Endodermal cell (in vitro differentiated cells): ENCODE data around the gene MRPS24. TPM values are rescaled to one million over a fixed set of nuclear protein-coding genes. Genes with fewer than 3 reads are reported as not detected.
A peak's percentile ranks its signal among the peaks of the same experiment; 100 is the strongest.

ENCODE experiments used
- DNase-seq: peaks from one replicate; pipeline ENCODE4 v3.0.0-alpha.2; 2017
- H3K27ac ChIP-seq: 2 replicates; pipeline ENCODE4 v1.5.1; 2013; ENCODE audit warnings: mild to moderate bottlenecking, low read depth, low read length, moderate library complexity
- H3K27me3 ChIP-seq: 2 replicates; pipeline ENCODE4 v1.6.1; 2013; ENCODE audit warnings: mild to moderate bottlenecking, low read length, moderate library complexity; ENCODE audit not compliant: insufficient read depth, control insufficient read depth, poor library complexity, severe bottlenecking
- H3K36me3 ChIP-seq: 2 replicates; pipeline ENCODE4 v1.7.0; 2013; ENCODE audit warnings: mild to moderate bottlenecking, low read length, moderate library complexity; ENCODE audit not compliant: control insufficient read depth, insufficient read depth
- H3K4me1 ChIP-seq: one replicate; pipeline ENCODE4 v1.7.0; 2013; ENCODE audit warnings: low read length; ENCODE audit not compliant: control insufficient read depth, insufficient read depth
- H3K4me3 ChIP-seq: 2 replicates; pipeline ENCODE4 v1.5.1; 2013; ENCODE audit warnings: mild to moderate bottlenecking, low read length, moderate library complexity
- H3K9ac ChIP-seq: 2 replicates; pipeline ENCODE4 v1.6.1; 2013; ENCODE audit warnings: mild to moderate bottlenecking, low read length, moderate library complexity; ENCODE audit not compliant: poor library complexity, severe bottlenecking; ENCODE audit errors: extremely low read depth
- H3K9me3 ChIP-seq: 2 replicates; pipeline ENCODE4 v1.6.1; 2013; ENCODE audit warnings: mild to moderate bottlenecking, low read length, moderate library complexity; ENCODE audit not compliant: control insufficient read depth
- H3K27ac Mint-ChIP-seq: 2 replicates; pipeline ENCODE4 v1.8.0; 2020; ENCODE audit warnings: mixed read lengths
- H3K27me3 Mint-ChIP-seq: 2 replicates; pipeline ENCODE4 v1.8.0; 2021; ENCODE audit warnings: mild to moderate bottlenecking, mixed read lengths; ENCODE audit not compliant: insufficient read depth
- H3K36me3 Mint-ChIP-seq: 2 replicates; pipeline ENCODE4 v1.8.0; 2020; ENCODE audit warnings: low read depth, mixed read lengths
- H3K4me1 Mint-ChIP-seq: 2 replicates; pipeline ENCODE4 v1.8.0; 2020; ENCODE audit warnings: mixed read lengths
- H3K4me3 Mint-ChIP-seq: 2 replicates; pipeline ENCODE4 v1.8.0; 2020; ENCODE audit warnings: mild to moderate bottlenecking, moderate library complexity, mixed read lengths
- H3K9me3 Mint-ChIP-seq: 2 replicates; pipeline ENCODE4 v1.8.0; 2020; ENCODE audit warnings: mild to moderate bottlenecking, mixed read lengths
- WGBS, 2 experiments: methylation state at CpG; one replicate each; pipeline versions ENCODE4 v1.1.5 to v1.1.7; 2013; ENCODE audit warnings: missing lambda C conversion rate in 2 of 2, mixed read lengths in 1 of 2; ENCODE audit not compliant: insufficient coverage in 1 of 2, insufficient read length in 1 of 2; 5-methylcytosine and 5-hydroxymethylcytosine counted together
- long read RNA-seq, 4 experiments: library from polyadenylated mRNA in 2 of 4; library from RNA in 1 of 4; library from capped mRNA in 1 of 4; stranded (forward) in 3 of 4; unstranded in 1 of 4; transcript quantifications; one replicate each; pipeline ENCODE4 v2.0.0, GENCODE V29; 2020 to 2021; ENCODE audit warnings: inconsistent platforms in 1 of 4
- polyA plus RNA-seq, 2 experiments: library from polyadenylated mRNA; stranded (reverse); fragments of 50-300 nt; gene quantifications; one replicate each; pipeline ENCODE4 v1.2.3, GENCODE V29; 2013
- total RNA-seq, 2 donors: library from RNA; stranded (reverse); fragmentation: NEBNext Ultra II Directional in 1 of 2; extraction: Animal tissue kit (Norgen Biotek cat#: 25700) in 1 of 2; gene quantifications; 2 replicates in 1 of 2; 3 replicates in 1 of 2; pipeline ENCODE4 v1.2.1, GENCODE V29; 2021
- TF ChIP-seq, protein P1 (sequence below): fragments of 200-600 bp; sonication (generic); conservative IDR thresholded peaks from 2 replicates; pipeline ENCODE4 v1.5.0; 2021; ENCODE audit warnings: antibody characterized with exemption, mild to moderate bottlenecking

MRPS24 gene
- 10 to 100 TPM; 86.5 to 91.0 TPM for total RNA-seq
- 91.3 TPM for polyA plus RNA-seq (2013, experiment 1 of 2)
- polyA plus RNA-seq (2013, experiment 2 of 2): 73.2 TPM
- long read RNA-seq, experiment 1, transcript MRPS24-201 (4 exons, 707 nt): major isoform, 30 of 44 reads
- long read RNA-seq, experiment 1, transcript MRPS24-203 (3 exons, 743 nt): minor isoform, 11 of 44 reads
- long read RNA-seq, experiment 1, partial matches to known transcripts: 2 of 44 reads
- long read RNA-seq, experiment 1, other reads (novel, unspliced or antisense): 0 of 44 reads
- long read RNA-seq, experiment 2, transcript MRPS24-201 (4 exons, 707 nt): major isoform, 48 of 58 reads
- long read RNA-seq, experiment 2, transcript MRPS24-203 (3 exons, 743 nt): minor isoform, 7 of 58 reads
- long read RNA-seq, experiment 2, partial matches to known transcripts: 0 of 58 reads
- long read RNA-seq, experiment 2, other reads (novel, unspliced or antisense): 0 of 58 reads
- long read RNA-seq, experiment 3, transcript MRPS24-201 (4 exons, 707 nt): major isoform, 26 of 30 reads
- long read RNA-seq, experiment 3, partial matches to known transcripts: 0 of 30 reads
- long read RNA-seq, experiment 3, other reads (novel, unspliced or antisense): 0 of 30 reads
- long read RNA-seq, experiment 4, partial matches to known transcripts: 0 of 4 reads
- long read RNA-seq, experiment 4, other reads (novel, unspliced or antisense): 0 of 4 reads

DNA sequence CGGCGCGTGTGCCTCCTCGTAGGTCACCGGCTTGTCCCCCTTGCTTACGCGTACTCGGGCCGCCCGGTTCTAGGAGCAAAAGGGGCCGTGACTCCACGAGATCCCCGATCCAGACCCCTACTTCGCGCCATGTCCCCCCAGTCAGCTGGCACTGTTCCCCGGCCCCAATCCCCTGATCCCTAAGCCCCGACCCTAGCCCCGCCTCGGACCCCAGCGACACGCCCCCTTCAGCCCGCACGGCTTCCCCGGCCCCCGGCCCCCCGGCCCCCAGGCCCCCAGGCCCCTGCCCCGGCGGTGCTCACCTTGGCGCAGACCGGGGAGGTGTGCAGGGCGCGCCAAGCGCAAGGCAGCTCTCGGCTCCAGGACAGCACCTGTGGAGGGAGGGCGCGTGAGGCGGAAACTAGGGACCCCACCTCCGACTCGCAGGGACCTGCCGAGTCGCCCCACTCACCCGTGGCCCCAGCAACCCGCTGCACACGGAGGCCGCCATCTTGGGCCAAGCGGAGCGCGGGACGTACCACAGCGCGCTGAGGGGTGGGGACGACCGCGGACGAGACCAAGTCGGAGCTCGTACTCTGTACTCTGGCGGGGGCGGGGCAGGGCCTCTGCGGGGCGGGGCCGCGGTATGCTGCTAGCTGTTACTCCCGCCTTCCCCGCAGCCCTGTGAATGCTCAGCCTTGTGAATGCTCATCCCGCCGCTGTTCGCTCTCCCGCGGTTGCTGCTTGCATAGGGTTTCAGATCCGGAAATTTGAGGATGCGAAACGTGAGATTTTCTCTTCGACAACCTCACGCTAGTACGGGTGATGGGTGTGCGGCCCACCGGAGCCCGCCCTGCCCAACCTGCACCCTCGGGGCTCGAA, at the start of gene MRPS24:
MRPS24 (minus strand) TSS at position 512 of the 861 bp plus-strand sequence; CDS start at position 490, 22 bp downstream.
- Histone ChIP-seq H3K36me3 (peaks cover 22% of the 10 kb centered on the region), H3K4me3 (peak within 1 kb of the TSS; percentile 82), H3K4me1 (peaks cover 4% of the 10 kb centered on the region), H3K9me3 (peaks cover 7% of the 10 kb centered on the region), H3K27ac (peak within 1 kb of the TSS; percentile 32), H3K27me3 (no peaks in the 10 kb centered on the region), H3K9ac (peak within 1 kb of the TSS; percentile 59)
- Mint-ChIP-seq H3K4me3 (peak within 1 kb of the TSS; percentile 88), H3K9me3 (peaks cover 9% of the 10 kb centered on the region), H3K4me1 (peaks cover 13% of the 10 kb centered on the region), H3K27ac (peak within 1 kb of the TSS; percentile 92), H3K27me3 (peaks cover 8% of the 10 kb centered on the region), H3K36me3 (peaks cover 22% of the 10 kb centered on the region)
- TF ChIP-seq, protein P1, sequence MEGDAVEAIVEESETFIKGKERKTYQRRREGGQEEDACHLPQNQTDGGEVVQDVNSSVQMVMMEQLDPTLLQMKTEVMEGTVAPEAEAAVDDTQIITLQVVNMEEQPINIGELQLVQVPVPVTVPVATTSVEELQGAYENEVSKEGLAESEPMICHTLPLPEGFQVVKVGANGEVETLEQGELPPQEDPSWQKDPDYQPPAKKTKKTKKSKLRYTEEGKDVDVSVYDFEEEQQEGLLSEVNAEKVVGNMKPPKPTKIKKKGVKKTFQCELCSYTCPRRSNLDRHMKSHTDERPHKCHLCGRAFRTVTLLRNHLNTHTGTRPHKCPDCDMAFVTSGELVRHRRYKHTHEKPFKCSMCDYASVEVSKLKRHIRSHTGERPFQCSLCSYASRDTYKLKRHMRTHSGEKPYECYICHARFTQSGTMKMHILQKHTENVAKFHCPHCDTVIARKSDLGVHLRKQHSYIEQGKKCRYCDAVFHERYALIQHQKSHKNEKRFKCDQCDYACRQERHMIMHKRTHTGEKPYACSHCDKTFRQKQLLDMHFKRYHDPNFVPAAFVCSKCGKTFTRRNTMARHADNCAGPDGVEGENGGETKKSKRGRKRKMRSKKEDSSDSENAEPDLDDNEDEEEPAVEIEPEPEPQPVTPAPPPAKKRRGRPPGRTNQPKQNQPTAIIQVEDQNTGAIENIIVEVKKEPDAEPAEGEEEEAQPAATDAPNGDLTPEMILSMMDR: no peak
- DNase-seq: peak; percentile 98
- WGBS, 2 experiments: 1 to 6% methylated on average over 24 to 81 of the region's 81 CpGs

DNA sequence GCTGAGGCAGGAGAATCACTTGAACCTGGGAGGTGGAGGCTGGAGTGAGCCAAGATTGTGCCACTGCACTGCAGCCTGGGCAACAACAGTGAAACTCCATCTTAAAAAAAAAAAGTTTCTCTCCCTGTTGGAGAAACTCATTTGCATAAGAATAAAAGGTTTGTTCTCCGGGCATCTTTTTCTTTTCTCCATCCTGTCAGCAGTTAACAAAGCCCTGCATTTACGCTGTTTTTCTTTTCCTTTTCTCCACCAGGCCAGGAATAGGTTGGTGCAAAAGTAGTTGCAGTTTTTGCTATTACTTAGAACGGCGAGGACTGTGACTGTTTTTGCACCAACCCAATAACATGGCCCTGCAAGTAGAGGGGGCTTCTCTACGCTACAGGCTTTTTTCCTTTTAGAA, 46.6 kb upstream of the MRPS24 start:
- H3K4me1 Mint-ChIP-seq: no peaks in the 10 kb centered on the region
- no peaks in the 10 kb centered on the region for H3K36me3 ChIP-seq
- TF ChIP-seq, protein P1: no peak
- no peak overlapping the region for H3K9ac ChIP-seq
- H3K4me1 ChIP-seq: no peaks in the 10 kb centered on the region
- peaks cover 20% of the 10 kb centered on the region for H3K9me3 Mint-ChIP-seq
- H3K4me3 ChIP-seq: no peak overlapping the region
- no peak for DNase-seq
- no peak overlapping the region for H3K4me3 Mint-ChIP-seq
- no peak overlapping the region for H3K27ac Mint-ChIP-seq
- H3K36me3 Mint-ChIP-seq: no peaks in the 10 kb centered on the region
- no peak overlapping the region for H3K27ac ChIP-seq
- no peaks in the 10 kb centered on the region for H3K9me3 ChIP-seq
- no peaks in the 10 kb centered on the region for H3K27me3 ChIP-seq
- H3K27me3 Mint-ChIP-seq: no peaks in the 10 kb centered on the region
- WGBS, 2 experiments: 79 to 82% methylated on average over 3 to 5 of the region's 5 CpGs

DNA sequence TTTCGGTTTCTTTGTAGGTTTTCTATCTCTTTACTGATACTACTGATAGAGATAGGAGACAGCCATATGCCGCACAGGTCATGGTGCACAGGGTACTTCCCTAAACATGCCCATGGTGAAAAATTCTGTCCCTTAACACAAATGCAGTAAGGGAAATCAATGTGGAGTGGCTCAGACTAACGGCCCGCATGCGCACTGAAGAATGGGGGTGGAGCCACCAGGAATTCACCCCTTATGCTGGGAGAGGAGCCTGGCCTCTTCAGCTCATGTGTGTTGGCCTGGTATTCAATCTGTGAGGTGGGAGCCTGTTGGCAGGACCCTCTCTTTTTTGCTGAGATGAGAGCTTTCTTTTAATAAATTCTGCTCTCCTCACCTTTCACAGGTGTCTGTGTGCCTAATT, 45.5 kb upstream of the MRPS24 start:
- DNase-seq: peak; percentile 67
- no peaks in the 10 kb centered on the region for H3K36me3 Mint-ChIP-seq
- Histone ChIP-seq H3K36me3 (no peaks in the 10 kb centered on the region), H3K9me3 (no peaks in the 10 kb centered on the region), H3K4me3 (no peak overlapping the region), H3K27ac (no peak overlapping the region), H3K4me1 (no peaks in the 10 kb centered on the region), H3K9ac (no peak overlapping the region), H3K27me3 (no peaks in the 10 kb centered on the region)
- H3K4me1 Mint-ChIP-seq: no peaks in the 10 kb centered on the region
- H3K4me3 Mint-ChIP-seq: no peak overlapping the region
- H3K27me3 Mint-ChIP-seq: no peaks in the 10 kb centered on the region
- TF ChIP-seq, protein P1: no peak
- H3K9me3 Mint-ChIP-seq: peaks cover 20% of the 10 kb centered on the region
- H3K27ac Mint-ChIP-seq: no peak overlapping the region
- WGBS, 2 experiments: 95 to 100% methylated on average over 4 to 5 of the region's 5 CpGs
